ENCODE measurements around the gene KRTAP10-3. TPM values are rescaled to one million over a fixed set of nuclear protein-coding genes. Genes with fewer than 3 reads are reported as not detected.
"Not testable (repeated sequence)": the region's sequence is repeated elsewhere in the genome, so short reads cannot be mapped to it uniquely, and the experiment has no call there.

Gene KRTAP10-3
- total RNA-seq, 2 donors from 2014 or later = not detected

DNA sequence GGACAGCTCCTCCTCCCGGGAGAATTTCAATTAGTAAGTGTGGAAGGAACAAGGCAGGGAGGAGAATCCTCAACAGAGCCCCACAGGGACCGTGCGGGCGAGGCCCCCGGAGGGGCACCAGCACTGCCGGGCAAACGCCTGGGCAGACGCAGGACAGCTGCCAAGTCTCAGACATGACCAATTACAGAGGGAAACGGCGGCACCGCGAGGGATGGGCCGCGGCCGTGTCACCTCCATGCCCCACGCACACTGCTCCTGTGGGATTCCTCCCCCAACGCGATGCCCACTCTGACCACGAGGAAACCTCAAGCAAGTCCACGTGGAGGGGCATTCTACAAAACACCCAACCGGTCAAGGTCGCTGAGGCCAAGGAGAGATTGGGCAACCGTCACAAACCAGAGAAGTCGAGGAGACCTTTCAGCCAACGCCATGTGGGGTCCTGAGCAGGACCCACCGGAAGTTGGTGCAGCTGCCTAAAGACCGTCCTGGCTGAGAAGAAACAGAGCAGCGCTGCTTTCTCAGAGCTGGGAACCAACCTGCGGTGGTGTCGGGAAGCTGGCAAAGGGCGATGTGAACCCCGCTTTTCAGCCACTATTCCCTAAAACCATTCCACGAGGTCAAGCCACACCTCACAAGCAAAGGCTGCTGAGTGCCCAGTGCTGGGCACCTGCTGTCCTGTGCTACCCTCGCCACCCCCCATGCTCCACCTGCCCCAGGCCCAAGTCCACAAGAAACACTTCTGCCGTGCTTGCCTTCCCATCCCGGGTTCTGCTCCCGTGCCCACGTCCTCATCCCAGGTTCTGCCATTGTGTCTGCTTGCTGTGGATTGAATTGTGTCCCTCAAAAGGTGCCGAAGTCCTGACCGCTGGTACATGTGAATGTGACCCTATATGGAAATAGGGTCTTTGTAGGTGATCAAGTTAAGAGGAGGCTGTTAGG is 13.5 kb upstream of the KRTAP10-3 start:
- DNase-seq (no peak), ATAC-seq (no peak)
- H3K36me3 Mint-ChIP-seq (ENCODE audit: low read depth) = peaks cover 2% of the 10 kb centered on the region
- peaks cover 8% of the 10 kb centered on the region for H3K4me1 Mint-ChIP-seq
- no peak overlapping the region for H3K4me3 Mint-ChIP-seq
- H3K9me3 ChIP-seq (ENCODE audit: control insufficient read depth, low read length, poor library complexity, severe bottlenecking) = no peaks in the 10 kb centered on the region
- H3K27me3 Mint-ChIP-seq = peaks cover 39% of the 10 kb centered on the region
- H3K27ac Mint-ChIP-seq = no peak overlapping the region

GRCh38 chr21:44571296-44571695 is 12.7 kb upstream of the KRTAP10-3 start:
- no peak for DNase-seq

DNA sequence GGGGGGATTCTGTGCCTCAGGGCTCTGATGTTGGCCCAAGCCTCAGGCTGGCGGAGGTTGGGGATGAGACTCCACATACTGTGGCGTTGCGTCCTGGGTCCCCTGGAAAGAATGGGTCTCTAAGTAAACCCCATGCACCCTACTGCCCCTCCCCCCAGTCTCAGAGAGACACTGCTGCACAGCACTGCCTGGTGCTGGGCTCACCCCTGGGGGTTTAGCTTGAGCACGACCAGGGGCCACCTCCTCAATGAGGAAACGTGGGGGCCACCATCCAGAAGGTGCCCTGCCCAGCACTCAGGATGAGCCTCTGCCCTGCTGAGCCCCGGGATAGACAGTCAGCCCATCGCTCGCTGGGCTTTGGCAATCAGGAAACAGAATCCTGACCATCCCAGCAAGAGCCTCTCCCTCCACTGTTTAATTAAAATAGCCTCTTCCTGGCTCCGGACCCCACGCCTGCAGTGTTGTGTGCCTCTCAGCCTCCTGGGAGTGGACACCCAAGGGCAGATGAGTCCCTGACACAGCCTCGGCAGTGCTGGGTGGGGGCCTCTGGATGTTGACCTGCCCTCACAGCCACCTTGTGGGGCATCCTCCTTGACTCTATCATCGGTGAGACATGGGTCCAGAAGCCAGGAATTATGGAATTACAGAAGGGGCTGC is 11.4 kb upstream of the KRTAP10-3 start:
- H3K27ac Mint-ChIP-seq = no peak overlapping the region
- H3K36me3 Mint-ChIP-seq (ENCODE audit: low read depth) = peaks cover 2% of the 10 kb centered on the region
- H3K4me3 Mint-ChIP-seq = no peak overlapping the region
- H3K9me3 ChIP-seq (ENCODE audit: control insufficient read depth, low read length, poor library complexity, severe bottlenecking) = no peaks in the 10 kb centered on the region
- H3K27me3 Mint-ChIP-seq = peaks cover 31% of the 10 kb centered on the region
- no peak for ATAC-seq
- peaks cover 12% of the 10 kb centered on the region for H3K4me1 Mint-ChIP-seq
- no peak for DNase-seq

More at GRCh38 chr21:44571296-44571695, 12.7 kb upstream of the KRTAP10-3 start:
- peaks cover 2% of the 10 kb centered on the region for H3K36me3 Mint-ChIP-seq (ENCODE audit: low read depth)
- no peak for ATAC-seq
- H3K27me3 Mint-ChIP-seq = peaks cover 39% of the 10 kb centered on the region
- H3K4me3 Mint-ChIP-seq = no peak overlapping the region
- no peak overlapping the region for H3K27ac Mint-ChIP-seq
- H3K9me3 ChIP-seq (ENCODE audit: control insufficient read depth, low read length, poor library complexity, severe bottlenecking) = no peaks in the 10 kb centered on the region
- H3K4me1 Mint-ChIP-seq = peaks cover 8% of the 10 kb centered on the region

DNA sequence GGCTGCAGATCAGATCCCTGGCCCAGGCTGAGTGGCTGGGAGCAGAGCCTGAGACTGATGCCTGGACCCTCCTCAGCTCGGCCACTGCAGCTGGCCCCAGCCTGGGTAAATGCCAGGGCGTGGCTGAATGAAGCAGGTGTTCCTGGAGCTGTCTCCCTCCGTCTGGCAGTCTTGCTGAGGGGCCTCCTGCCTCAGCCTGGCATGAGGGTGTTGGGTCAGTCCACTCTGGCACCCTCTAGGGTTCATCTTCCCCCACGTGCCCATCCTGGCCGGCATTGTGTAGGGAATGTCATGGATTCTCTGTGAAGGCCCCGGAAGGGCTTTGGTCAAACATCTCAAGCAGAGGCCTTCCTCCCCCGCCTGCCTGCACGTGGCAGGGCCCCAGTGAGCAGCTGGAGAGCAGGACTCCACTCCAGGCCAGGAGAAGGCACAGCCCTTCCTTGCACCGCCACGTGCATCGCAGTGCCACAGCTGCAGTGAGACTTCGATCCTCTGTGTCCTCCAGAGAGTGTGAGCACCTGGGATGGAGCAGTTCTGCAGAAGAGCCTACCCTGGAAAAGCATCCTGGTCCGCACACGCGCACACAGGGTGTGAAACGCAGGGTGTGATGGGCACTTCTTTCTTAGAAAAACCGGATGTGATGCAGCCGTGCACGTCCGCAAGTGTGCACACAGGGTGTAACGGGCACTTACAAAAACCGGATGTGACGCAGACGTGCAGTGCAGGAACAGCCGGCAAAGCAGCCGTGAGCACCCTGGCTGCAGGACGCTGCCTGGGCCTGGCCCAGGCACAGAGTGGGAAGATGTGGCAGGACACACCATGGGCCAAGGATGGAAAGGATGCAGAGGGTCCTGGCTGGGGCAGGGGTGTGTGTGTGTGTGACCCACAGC is 10.3 kb upstream of the KRTAP10-3 start:
- H3K9me3 ChIP-seq (ENCODE audit: control insufficient read depth, low read length, poor library complexity, severe bottlenecking) = no peaks in the 10 kb centered on the region
- peak overlapping the region; percentile 60 for H3K27ac Mint-ChIP-seq
- peaks cover 2% of the 10 kb centered on the region for H3K36me3 Mint-ChIP-seq (ENCODE audit: low read depth)
- no peak overlapping the region for H3K4me3 Mint-ChIP-seq
- H3K4me1 Mint-ChIP-seq = peaks cover 9% of the 10 kb centered on the region
- ATAC-seq = no peak
- peaks cover 21% of the 10 kb centered on the region for H3K27me3 Mint-ChIP-seq
- DNase-seq = no peak

- peaks cover 19% of the 10 kb centered on the region for H3K27me3 Mint-ChIP-seq
- H3K4me1 Mint-ChIP-seq = peaks cover 9% of the 10 kb centered on the region
- no peaks in the 10 kb centered on the region for H3K9me3 ChIP-seq (ENCODE audit: control insufficient read depth, low read length, poor library complexity, severe bottlenecking)
- ATAC-seq (no peak), DNase-seq (no peak)
- H3K27ac Mint-ChIP-seq = no peak overlapping the region
- H3K4me3 Mint-ChIP-seq = no peak overlapping the region
- peaks cover 2% of the 10 kb centered on the region for H3K36me3 Mint-ChIP-seq (ENCODE audit: low read depth)
Observed at GRCh38 chr21:44568261-44568660, 9.7 kb upstream of the KRTAP10-3 start.

DNA sequence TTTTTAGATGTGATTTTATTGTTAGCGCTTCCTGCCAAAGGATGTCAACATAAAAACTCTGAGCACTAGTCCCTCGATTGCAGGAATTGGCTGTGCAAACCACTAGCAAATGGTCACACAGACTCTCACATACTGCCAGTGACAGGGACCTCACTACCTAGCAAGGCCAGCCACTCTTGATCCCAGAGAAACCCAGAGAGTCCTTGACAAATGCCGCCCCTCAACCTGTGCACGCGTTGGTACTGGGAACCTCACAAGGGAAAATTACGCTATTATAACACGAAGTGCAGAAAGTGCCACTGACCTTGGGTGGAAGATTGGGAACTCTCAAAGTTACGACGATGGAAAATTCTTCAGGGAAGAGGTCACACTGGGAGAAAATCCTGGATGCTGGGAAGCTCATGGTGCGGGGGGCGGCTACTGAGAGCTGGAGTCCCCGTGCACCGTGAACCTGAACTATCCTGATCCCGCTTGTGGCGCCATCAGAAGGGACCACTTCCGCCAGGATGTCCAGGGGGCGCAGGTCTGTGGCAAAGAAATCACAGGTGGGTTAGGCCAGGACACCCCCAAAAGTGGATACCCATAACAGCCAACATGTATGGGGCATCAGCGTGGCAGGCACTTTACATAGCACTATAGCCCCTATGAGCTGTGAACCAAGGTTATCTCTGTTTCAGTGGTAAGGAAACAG is 9.0 kb upstream of the KRTAP10-3 start:
- no peak for ATAC-seq
- Mint-ChIP-seq H3K4me1 (peaks cover 9% of the 10 kb centered on the region), H3K27me3 (peaks cover 16% of the 10 kb centered on the region), H3K27ac (no peak overlapping the region), H3K36me3 (ENCODE audit: low read depth) (peaks cover 2% of the 10 kb centered on the region), H3K4me3 (no peak overlapping the region)
- no peak for DNase-seq
- no peaks in the 10 kb centered on the region for H3K9me3 ChIP-seq (ENCODE audit: control insufficient read depth, low read length, poor library complexity, severe bottlenecking)

DNA sequence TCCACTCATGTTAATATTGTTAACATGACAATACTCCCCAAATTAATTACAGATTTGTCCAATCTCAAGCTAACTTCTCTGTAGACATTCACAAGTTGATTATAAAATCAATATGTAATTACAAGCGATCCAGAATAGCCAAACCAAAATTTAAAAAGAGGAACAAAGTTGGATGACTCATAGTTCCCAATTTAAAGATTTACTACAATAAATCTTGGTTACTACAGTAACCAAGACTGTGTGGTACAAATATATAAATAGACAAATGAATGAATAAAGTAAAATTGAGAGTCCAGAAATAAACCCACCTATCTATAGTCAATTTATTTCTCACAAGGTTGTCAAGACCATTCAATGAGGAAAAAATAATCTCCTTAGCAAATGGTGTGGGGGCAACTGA is 7.8 kb upstream of the KRTAP10-3 start:
- DNase-seq = no peak
- H3K9me3 ChIP-seq (ENCODE audit: control insufficient read depth, low read length, poor library complexity, severe bottlenecking) = no peaks in the 10 kb centered on the region
- H3K36me3 Mint-ChIP-seq (ENCODE audit: low read depth) = no peaks in the 10 kb centered on the region
- no peak for ATAC-seq
- no peak overlapping the region for H3K27ac Mint-ChIP-seq
- H3K27me3 Mint-ChIP-seq = peaks cover 8% of the 10 kb centered on the region
- H3K4me3 Mint-ChIP-seq = no peak overlapping the region
- H3K4me1 Mint-ChIP-seq = peaks cover 7% of the 10 kb centered on the region

GRCh38 chr21:44564886-44565598 is 6.4 kb upstream of the KRTAP10-3 start:
- no peaks in the 10 kb centered on the region for H3K36me3 Mint-ChIP-seq (ENCODE audit: low read depth)
- H3K27ac Mint-ChIP-seq = peak overlapping the region; percentile 48
- peaks cover 8% of the 10 kb centered on the region for H3K27me3 Mint-ChIP-seq
- H3K4me3 Mint-ChIP-seq = peak overlapping the region; percentile 31
- H3K9me3 ChIP-seq (ENCODE audit: control insufficient read depth, low read length, poor library complexity, severe bottlenecking) = no peaks in the 10 kb centered on the region
- no peak for DNase-seq
- peaks cover 7% of the 10 kb centered on the region for H3K4me1 Mint-ChIP-seq
- ATAC-seq = no peak

DNA sequence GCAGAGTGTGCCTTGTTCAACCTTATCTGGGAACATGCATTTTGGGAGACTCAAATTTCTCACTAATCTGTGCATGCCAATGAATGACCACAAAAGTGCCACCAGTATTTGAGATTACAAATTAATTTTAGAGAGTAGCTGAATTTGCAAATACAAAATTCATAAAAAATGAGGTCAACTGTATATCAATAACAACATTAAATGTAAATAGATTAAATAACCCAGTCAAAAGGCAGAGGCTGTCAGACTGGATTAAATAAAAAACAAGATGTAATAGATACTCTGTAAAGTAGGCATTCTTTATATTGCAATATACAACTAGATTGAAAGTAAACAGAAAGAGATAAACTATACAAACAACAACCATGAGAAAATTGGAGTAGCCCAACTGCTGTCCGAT is 5.5 kb upstream of the KRTAP10-3 start:
- peaks cover 6% of the 10 kb centered on the region for H3K27me3 Mint-ChIP-seq
- H3K27ac Mint-ChIP-seq = no peak overlapping the region
- H3K36me3 Mint-ChIP-seq (ENCODE audit: low read depth) = no peaks in the 10 kb centered on the region
- peaks cover 7% of the 10 kb centered on the region for H3K4me1 Mint-ChIP-seq
- no peak for DNase-seq
- H3K4me3 Mint-ChIP-seq = no peak overlapping the region
- no peaks in the 10 kb centered on the region for H3K9me3 ChIP-seq (ENCODE audit: control insufficient read depth, low read length, poor library complexity, severe bottlenecking)
- no peak for ATAC-seq

GRCh38 chr21:44558329-44558675 is 293 bp downstream of the KRTAP10-3 start:
- not testable (repeated sequence) for DNase-seq; ATAC-seq; H3K27ac Mint-ChIP-seq; H3K27me3 Mint-ChIP-seq; H3K9me3 ChIP-seq (ENCODE audit: control insufficient read depth, low read length, poor library complexity, severe bottlenecking); H3K4me1 Mint-ChIP-seq; H3K4me3 Mint-ChIP-seq; H3K36me3 Mint-ChIP-seq (ENCODE audit: low read depth)

- H3K27me3 Mint-ChIP-seq = no peaks in the 10 kb centered on the region
- no peak overlapping the region for H3K27ac Mint-ChIP-seq
- H3K4me3 Mint-ChIP-seq = no peak overlapping the region
- H3K9me3 ChIP-seq (ENCODE audit: control insufficient read depth, low read length, poor library complexity, severe bottlenecking) = no peaks in the 10 kb centered on the region
- H3K4me1 Mint-ChIP-seq = no peaks in the 10 kb centered on the region
- no peaks in the 10 kb centered on the region for H3K36me3 Mint-ChIP-seq (ENCODE audit: low read depth)
- ATAC-seq = no peak
- DNase-seq = no peak
Observed at GRCh38 chr21:44557491-44558328, 885 bp downstream of the KRTAP10-3 start.

Data from T-helper 17 cell (primary cell).